ENCODE results near the gene PCAT7. TPM values are rescaled to one million over a fixed set of nuclear protein-coding genes. Genes with fewer than 3 reads are reported as not detected.
"Not testable (repeated sequence)": the region's sequence is repeated elsewhere in the genome, so short reads cannot be mapped to it uniquely, and the experiment has no call there.

PCAT7 gene
- total RNA-seq, 2 experiments from 2014 or later, result not detected

- no peak overlapping the region for H3K4me3 ChIP-seq (ENCODE audit: low read length)
- Mint-ChIP-seq H3K27me3 (peaks cover 21% of the 10 kb centered on the region), H3K4me3 (no peak overlapping the region), H3K27ac (no peak overlapping the region), H3K36me3 (ENCODE audit: low read depth) (no peaks in the 10 kb centered on the region), H3K9me3 (no peaks in the 10 kb centered on the region), H3K4me1 (ENCODE audit: low read depth) (no peaks in the 10 kb centered on the region)
- DNase-seq (no peak), ATAC-seq (ENCODE audit: poor library complexity) (no peak)
- no peaks in the 10 kb centered on the region for H3K4me1 ChIP-seq (ENCODE audit: insufficient read depth, low read length)
- intact Hi-C loops (cut with DNase I, micrococcal nuclease), result no loop called here
- H3K27ac ChIP-seq (ENCODE audit: low read depth in 1 of 2, low read length in 2 of 2), result no peak overlapping the region
- ChIA-PET POLR2A (no interaction called here), CTCF (no interaction called here)
- no peaks in the 10 kb centered on the region for H3K27me3 ChIP-seq (ENCODE audit: control insufficient read depth in 1 of 2, insufficient read depth in 2 of 2, low read length in 2 of 2)
- H3K9me3 ChIP-seq (ENCODE audit: control insufficient read depth in 1 of 2, insufficient read depth in 1 of 2, low read length in 2 of 2), result no peaks in the 10 kb centered on the region
- no peaks in the 10 kb centered on the region for H3K36me3 ChIP-seq (ENCODE audit: insufficient read depth, low read length)
- TF ChIP-seq CTCF (IDR thresholded peaks at IDR 0.05), result no peak
Measured at GRCh38 chr9:94533601-94534000, 21.3 kb upstream of the PCAT7 start.

GRCh38 chr9:94534901-94535300, 20.0 kb upstream of the PCAT7 start:
- Mint-ChIP-seq H3K27ac (no peak overlapping the region), H3K27me3 (peaks cover 21% of the 10 kb centered on the region), H3K36me3 (ENCODE audit: low read depth) (no peaks in the 10 kb centered on the region), H3K4me1 (ENCODE audit: low read depth) (no peaks in the 10 kb centered on the region), H3K4me3 (no peak overlapping the region), H3K9me3 (no peaks in the 10 kb centered on the region)
- DNase-seq (no peak), ATAC-seq (ENCODE audit: poor library complexity) (no peak)
- ChIA-PET CTCF (no interaction called here), POLR2A (no interaction called here)
- Histone ChIP-seq H3K27ac (ENCODE audit: low read depth in 1 of 2, low read length in 2 of 2) (no peak overlapping the region), H3K27me3 (ENCODE audit: control insufficient read depth in 1 of 2, insufficient read depth in 2 of 2, low read length in 2 of 2) (no peaks in the 10 kb centered on the region), H3K4me1 (ENCODE audit: insufficient read depth, low read length) (no peaks in the 10 kb centered on the region), H3K9me3 (ENCODE audit: control insufficient read depth in 1 of 2, insufficient read depth in 1 of 2, low read length in 2 of 2) (no peaks in the 10 kb centered on the region), H3K36me3 (ENCODE audit: insufficient read depth, low read length) (no peaks in the 10 kb centered on the region), H3K4me3 (ENCODE audit: low read length) (no peak overlapping the region)
- intact Hi-C loops (cut with DNase I, micrococcal nuclease), result no loop called here
- no peak for TF ChIP-seq CTCF (IDR thresholded peaks at IDR 0.05)

- no peak for ATAC-seq (ENCODE audit: poor library complexity)
- ChIA-PET CTCF (no interaction called here), POLR2A (no interaction called here)
Measured at GRCh38 chr9:94538908-94539307, 16.0 kb upstream of the PCAT7 start.

GRCh38 chr9:94544335-94544734, 10.5 kb upstream of the PCAT7 start:
- H3K27me3 Mint-ChIP-seq; H3K27me3 ChIP-seq (ENCODE audit: control insufficient read depth in 1 of 2, insufficient read depth in 2 of 2, low read length in 2 of 2); H3K9me3 ChIP-seq (ENCODE audit: control insufficient read depth in 1 of 2, insufficient read depth in 1 of 2, low read length in 2 of 2); H3K36me3 Mint-ChIP-seq (ENCODE audit: low read depth); H3K9me3 Mint-ChIP-seq; POLR2A ChIA-PET; H3K4me3 Mint-ChIP-seq; H3K4me3 ChIP-seq (ENCODE audit: low read length); H3K27ac Mint-ChIP-seq; ATAC-seq (ENCODE audit: poor library complexity); H3K4me1 ChIP-seq (ENCODE audit: insufficient read depth, low read length); H3K4me1 Mint-ChIP-seq (ENCODE audit: low read depth); H3K27ac ChIP-seq (ENCODE audit: low read depth in 1 of 2, low read length in 2 of 2); H3K36me3 ChIP-seq (ENCODE audit: insufficient read depth, low read length); DNase-seq; CTCF ChIA-PET; intact Hi-C loops (cut with DNase I, micrococcal nuclease): not testable (repeated sequence)

More at GRCh38 chr9:94538908-94539307, 16.0 kb upstream of the PCAT7 start:
- no peak overlapping the region for H3K27ac Mint-ChIP-seq
- Histone ChIP-seq H3K9me3 (ENCODE audit: control insufficient read depth in 1 of 2, insufficient read depth in 1 of 2, low read length in 2 of 2) (no peaks in the 10 kb centered on the region), H3K4me1 (ENCODE audit: insufficient read depth, low read length) (no peaks in the 10 kb centered on the region), H3K36me3 (ENCODE audit: insufficient read depth, low read length) (no peaks in the 10 kb centered on the region), H3K4me3 (ENCODE audit: low read length) (no peak overlapping the region), H3K27ac (ENCODE audit: low read depth in 1 of 2, low read length in 2 of 2) (no peak overlapping the region), H3K27me3 (ENCODE audit: control insufficient read depth in 1 of 2, insufficient read depth in 2 of 2, low read length in 2 of 2) (no peaks in the 10 kb centered on the region)
- peaks cover 6% of the 10 kb centered on the region for H3K27me3 Mint-ChIP-seq
- no peak overlapping the region for H3K4me3 Mint-ChIP-seq
- H3K36me3 Mint-ChIP-seq (ENCODE audit: low read depth), result no peaks in the 10 kb centered on the region
- no peak for DNase-seq
- TF ChIP-seq CTCF (IDR thresholded peaks at IDR 0.05), result no peak
- H3K4me1 Mint-ChIP-seq (ENCODE audit: low read depth), result no peaks in the 10 kb centered on the region
- no peaks in the 10 kb centered on the region for H3K9me3 Mint-ChIP-seq
- intact Hi-C loops (cut with DNase I, micrococcal nuclease), result no loop called here

All from CD4-positive, alpha-beta T cell (primary cell).